ENCODE results near the gene CUBN.

Gene CUBN

DNA sequence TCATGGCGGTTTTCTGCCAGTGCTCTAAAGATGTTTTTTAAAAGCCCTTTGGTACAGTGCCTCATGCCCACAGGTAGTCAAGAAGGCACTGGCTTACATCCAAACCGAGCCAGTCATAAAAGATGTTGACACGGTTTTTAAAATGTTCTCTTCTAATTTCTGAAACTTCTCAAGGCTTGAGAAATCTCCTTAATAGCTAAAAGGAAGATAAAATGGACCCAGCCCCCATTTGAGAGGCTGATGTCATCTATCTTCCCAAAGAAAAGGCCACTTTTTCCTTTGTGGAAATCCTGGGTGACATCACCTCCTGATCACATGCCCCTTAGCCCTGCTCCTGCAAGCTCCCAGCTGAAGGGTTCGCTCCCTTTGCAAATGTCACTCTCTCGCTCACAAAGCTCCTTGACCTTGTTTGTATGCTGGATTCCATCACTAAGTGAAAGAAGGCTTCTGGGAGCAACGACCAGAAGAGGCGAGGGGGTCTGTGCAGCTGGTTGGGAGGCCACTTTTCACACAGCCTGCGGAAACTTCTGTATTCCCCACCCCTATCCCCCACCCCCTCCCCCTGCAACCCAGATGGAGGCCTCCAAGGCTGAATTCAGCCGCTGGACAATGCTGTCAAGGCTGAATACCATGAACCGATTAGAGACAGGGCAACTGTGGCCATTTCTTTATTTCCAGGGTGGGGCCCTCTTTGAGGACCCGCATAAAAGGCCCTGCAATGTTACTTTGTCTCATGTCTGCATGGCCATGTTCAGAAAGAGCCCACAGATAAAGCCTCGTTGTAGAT, 122.8 kb downstream of the CUBN start:
- DNase-seq = no peak

DNA sequence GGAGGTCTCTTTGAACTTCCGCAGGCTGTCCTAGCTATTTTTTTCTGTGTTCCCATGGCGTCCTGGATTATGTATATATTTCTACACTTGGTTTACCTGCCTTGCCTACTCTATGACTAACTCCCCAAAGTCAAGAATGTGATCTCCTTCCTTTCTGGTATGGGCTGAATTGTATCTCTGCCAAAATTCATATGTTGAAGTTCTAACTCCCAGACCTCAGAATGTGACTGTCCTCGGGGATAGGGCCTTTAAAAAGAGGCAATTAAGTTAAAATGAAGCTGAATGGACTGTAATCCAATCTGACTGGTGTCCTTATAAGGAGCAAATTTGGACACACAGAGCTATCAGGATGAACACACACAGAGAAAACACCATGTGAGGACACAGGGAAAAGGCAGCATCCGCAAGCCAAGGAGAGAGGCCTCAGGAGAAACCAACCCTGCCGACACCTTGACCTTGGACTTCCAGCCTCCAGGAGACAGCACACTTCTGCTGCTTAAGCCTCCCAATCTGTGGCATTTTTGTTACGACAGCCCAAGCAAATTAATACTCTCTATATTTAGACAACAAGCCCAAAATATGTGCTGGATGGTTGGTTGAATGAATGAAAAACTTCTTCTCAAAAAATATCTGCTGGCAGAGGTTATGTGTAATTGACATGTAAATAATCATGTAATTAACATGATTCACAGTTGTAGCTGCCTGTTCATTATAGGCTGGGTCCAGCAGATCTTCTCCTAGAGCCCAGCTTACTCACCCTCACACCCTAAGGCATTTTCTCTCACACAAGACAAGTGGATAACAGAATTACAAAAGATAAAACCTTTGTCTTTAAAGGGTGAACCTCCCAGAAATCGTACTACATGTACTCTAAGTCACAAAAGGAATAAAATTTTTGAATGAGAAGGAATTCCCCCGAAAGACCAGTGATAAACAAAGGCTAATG, 123.7 kb downstream of the CUBN start:
- DNase-seq = no peak

DNA sequence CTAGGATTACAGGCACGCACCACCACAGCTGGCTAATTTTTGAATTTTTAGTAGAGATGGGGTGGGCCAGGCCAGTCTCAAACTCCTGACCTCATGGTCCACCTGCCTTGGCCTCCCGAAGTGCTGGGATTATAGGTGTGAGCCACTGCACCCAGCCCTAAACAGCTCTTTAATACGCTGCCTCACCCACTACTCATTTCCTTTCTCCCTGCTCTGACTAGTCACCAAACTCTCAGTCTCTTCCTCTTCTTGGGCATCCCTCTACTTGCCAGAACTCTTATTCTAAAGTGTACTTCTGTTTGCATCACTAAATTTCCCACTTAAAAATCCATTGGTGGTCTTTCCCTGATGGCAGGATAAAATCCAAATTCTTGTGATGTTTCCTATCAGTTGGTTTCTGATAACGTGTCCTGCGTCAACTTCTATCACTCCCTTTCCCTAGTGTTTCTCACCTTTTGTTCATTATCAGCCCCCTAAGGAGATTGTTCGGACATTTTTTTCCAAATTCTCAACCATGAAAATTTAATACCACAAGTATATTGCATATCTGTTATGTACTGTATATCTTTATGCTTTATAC, 124.7 kb downstream of the CUBN start:
- no peak for DNase-seq

DNA sequence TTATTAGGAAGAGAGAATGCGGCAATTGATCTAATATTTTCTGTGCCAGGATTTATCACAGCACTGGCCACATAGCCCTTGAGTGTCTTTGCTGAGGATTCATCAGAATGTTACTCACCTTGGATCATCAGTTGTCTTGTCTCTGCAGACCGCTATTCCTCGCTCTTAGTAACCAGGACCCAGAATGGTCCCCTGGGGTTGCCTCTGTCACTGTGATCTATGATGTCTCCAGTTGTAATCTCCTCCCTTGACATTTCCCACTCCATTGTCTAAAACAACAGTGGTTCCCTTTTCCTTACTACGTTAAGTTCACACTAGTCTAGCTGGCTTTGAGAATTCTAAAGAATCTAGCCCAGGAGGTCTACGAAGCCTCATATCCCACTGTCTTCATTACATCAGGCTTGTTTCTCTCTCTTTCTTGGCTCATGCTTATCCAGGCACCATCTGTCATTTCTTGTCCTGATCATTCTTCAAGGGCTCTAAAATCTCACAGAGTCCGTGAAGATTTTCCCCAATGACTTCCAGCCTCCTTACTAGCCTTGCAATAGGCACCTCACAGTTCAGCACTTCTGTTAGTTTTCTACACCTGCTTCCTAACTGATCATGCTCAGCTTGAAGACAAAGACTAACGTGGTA, 125.8 kb downstream of the CUBN start:
- DNase-seq = no peak

DNA sequence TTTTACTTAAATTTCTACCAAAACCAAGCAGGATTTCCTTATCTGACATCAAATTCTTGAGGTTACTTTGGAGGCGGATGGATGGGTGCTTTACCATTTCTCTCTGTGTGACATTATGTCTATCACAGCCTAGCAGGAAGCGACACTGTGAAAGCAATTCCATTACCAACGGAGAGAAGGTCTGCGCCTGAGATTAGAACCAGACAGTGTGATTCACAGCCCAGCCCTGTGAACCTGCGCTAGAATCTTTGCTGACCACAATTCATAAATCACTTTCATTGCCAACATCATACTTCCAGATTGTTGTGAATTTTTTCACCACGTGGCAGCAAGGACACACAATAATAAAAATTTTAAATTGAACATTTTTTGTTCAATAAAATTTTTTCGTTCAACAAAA, 126.5 kb downstream of the CUBN start:
- DNase-seq = no peak

DNA sequence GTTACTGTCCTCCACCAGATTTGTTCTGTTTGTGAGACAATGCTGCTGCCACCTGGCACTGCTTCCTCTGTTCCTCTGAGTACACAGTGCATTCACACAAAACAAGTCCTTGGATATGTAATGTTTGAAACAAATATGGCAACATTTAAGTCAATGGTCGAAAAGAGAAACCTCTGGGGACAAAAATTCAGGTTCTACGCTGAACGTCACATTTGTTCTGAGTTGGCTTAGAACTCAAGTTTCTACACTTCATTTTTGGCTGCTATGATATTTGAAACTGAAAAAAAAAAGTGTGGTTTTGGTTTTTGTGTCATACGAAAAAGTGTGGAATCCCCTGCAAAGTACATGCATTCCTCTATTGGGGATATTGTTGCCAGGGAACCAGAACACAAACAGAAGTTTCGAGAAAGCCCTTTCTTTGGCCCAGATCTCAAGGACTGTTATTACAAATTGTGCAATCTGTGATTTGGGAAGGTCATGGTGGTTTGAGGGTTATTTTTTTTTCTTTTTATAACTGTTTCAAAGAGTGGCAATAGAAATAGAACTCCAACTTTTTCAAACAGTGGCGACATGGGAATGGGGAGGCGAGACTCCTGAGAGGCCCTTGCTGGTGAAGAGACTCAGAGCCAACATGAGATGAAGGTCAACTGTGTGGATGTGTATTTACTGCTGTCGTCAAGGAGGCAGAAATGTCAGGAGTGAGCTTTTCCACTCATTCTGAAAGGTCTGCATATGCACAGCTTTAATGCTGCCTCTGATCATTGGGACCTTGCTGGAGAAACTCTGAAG, 127.5 kb downstream of the CUBN start:
- no peak for DNase-seq

DNA sequence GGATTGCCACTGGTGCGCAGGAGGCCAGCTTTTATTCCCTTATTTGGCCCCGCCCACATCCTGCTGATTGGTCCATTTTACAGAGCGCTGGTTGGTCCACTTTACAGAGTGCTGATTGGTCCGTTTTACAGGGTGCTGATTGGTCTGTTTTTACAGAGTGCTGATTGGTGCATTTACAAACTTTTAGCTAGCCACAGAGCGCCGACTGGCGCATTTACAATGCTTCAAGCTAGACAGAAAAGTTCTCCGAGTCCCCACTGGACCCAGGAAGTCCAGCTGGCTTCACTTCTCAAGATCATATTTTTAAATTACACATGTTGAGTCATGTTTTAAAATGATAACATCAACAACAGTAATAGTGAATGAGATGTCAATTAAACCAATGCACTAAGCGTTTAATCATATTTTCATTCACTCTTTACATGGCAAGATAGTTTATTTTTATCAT, 128.3 kb downstream of the CUBN start:
- no peak for DNase-seq

DNA sequence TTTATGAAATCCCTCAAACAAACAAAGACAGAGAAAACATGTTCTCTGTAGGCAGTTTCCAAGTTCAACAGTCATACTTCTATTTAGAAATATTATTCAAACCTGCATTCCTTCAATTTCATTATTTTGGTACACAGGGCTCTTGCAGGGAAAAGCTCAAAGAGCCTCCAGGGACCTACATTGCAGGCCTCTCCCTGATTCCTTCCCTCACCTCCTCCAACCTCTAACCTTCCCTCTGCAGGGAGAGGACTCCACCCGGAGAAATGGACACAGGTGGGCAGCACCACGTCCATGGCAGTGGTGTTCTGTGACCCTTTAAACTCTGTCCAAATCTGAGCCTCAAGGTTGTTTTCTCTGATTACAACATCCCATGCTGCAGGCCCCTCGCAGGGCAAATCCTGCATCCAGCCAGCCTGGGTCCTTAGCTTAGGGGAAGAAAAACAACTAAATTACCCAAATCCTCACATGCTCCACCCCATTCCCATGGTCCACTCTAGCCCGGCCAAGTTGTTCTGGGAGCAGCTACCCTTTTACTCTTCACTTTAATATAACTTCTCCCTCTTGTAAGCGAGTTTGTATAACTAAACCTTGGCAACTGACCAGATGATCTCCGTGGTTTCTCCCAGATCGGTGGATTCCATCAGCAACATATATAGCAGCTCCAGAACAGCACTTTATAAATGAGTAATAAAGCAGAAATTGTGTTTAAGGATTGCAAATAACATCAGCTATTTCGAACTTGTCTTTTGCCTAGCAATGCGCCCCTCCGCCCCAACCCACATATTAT, 129.8 kb downstream of the CUBN start:
- no peak for DNase-seq

DNA sequence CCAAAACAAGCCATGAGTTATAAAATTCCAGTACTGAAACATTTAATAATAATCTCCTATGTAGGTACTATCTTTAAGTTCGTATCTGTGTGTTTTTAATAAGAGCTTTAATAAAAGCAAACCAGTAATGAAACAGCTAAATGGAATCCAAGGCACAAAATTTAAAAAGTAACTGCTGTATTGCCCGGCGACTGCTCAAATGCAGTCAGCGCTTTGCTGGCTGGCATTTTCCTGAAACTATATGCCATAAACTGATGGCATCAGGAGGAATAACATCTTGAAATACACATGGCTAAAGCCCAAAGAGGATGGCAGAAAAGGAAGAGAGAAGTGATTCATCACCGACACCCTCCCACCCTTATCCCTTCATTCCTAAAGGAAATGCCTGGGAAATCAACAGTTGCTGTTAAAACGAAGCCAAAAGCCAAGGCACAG, 133.1 kb downstream of the CUBN start:
- no peak for DNase-seq

DNA sequence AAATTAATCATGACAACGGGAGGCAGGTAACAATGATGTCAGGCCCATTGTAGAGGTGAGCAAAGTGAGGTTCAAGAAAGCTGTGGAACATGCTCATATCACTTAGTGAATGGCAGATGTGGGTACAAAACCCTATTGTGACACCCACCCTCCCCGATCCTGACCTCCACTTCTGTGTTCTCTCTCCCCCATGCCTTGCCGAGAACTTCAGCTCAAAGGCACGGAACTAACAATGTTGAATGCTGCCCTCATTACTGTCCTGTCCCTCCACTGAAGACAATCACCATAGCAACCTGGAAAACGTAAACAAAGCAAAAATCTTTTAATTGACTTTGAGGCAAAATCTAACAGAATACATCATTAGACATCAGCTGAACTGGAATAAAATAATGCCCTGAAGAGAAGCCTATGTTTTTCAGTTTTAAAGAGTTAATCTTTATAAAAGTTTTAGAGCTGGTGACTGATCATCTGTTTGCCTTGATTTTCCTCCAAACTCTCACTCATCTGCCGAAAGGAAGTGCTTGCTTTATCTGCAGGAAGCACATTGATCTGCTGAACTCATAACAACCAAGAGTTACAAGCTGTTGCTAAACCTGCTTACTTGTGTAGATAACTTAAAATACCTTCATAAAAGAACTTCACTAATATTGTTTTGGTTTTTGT, 133.6 kb downstream of the CUBN start:
- DNase-seq = no peak

DNA sequence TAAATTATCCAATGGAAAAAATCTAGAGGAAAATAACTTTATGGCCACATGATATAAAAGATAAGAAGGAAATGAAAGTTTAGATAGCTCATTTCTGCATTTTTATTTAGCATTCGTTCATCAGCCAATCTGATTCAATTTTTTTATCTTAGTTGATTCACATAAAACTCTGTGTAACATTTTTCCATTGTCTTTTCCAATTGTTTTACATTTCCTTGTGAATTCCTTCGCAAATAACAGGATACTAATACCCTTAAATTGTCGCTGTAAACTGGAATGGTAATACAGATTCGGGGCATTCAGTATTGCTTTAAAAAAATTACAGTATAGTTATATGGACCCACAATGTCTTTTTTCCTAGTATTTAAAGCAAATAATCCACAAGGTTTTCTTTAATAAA, 136.4 kb downstream of the CUBN start:
- no peak for DNase-seq

DNA sequence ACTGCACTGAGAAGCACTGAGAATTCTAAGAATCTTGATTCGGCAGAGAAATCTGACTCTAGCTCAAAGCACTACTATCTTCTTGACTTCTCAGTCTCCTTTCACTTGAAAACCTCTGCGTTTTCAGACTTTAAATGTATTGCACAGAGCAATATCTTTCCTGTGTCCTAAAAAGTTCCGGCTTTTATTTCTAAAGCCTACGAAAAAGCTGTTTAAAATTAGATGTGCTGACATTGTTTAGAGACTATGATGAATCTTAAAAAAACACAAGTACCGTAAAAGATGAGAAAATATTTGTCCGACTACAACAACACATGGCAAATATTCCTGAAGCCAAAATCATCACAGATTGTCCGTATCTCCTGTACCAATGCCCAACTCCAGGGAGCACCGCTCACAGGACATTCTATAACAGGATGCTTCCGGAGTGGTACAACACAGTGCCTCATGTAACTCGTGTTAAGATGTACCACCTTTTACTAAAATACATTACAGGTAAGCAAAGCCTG, 136.9 kb downstream of the CUBN start:
- no peak for DNase-seq

DNA sequence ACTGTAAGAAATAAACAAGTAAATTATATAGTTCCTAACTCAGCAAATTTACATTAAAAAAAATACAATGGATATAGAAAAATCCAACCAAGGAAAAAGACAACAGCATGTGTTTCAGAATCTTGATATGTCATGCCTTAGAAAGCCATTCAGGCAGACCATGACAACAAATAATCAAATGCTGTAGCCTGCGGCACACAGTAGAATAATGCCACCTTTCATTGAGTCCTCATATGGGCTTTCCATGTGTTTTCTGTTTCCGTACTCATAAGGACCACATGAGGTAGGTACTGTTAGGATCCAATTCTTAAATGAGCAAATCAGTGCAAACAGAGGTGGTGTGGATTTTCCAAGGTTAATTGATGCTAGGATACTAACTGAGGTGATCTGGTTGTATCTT, 138.6 kb downstream of the CUBN start:
- no peak for DNase-seq

DNA sequence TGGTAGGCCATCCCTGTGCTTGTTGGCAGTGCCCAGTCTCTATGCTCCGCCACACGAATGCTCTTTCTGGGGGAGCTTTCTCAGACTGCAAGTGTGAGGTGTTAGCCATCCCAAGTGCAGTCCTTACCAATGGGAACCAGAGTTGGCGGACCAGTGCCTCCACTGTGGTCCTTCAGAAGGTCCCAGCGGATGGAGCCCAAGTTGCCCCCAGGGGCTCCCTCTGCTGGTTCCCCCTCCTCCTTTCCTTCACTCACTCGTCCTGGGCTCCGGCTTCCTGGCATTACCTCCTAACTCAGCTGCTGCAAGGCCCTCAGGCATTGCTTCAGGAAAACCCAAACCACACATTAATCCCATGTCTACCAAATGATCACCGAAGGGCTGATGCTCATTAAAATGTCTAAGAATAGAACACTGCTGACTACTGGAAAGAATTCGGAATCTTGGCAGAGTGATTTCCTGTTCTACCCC, 139.8 kb downstream of the CUBN start:
- no peak for DNase-seq

DNA sequence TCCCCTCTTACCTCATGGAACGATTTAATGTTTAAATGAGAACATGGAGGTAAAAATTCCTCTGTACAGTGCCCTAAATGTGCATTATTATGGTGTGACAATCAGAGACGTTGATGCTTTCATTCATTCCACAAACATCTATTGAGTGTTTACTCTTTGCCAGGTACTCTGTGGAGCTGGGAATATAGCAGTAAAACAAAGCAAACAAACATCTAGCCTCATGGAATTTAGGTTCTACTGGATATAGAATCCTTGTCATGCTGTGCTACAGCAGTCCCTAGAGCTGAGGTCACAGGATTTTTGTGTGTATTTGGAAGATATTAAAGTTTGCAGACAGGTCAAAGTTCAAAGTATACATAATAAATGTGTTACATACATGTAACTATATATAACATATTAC, 140.7 kb downstream of the CUBN start:
- DNase-seq = no peak

DNA sequence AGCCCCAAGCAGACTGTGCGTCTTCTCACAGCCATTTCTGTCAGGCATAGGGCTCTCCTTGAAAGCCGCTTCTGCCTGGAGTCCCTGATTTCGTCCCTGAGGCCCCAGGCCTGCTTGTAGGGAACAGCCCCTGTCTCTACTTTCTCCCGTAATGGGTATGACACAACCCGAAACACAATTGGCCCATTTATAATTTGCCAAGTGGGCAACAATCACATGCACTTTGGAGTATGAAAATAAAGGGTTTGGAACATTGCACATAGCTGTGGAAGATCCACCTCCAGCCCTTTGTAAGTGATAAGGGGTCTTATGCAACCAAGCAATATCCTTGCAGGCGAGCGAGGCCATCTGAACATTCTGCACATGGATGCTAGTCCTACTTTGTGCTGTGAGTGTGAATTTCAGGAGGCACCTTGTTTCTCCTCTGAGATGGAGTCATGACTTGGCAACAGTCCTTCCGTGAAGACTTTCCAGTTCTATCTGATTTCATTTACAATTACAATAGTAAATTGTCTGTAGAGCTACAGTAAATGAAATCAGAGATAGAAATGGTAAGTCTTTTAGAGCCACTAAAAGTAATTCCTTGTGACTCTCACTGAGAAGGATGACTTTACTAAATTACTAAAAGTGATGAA, 141.5 kb downstream of the CUBN start:
- DNase-seq = no peak

DNA sequence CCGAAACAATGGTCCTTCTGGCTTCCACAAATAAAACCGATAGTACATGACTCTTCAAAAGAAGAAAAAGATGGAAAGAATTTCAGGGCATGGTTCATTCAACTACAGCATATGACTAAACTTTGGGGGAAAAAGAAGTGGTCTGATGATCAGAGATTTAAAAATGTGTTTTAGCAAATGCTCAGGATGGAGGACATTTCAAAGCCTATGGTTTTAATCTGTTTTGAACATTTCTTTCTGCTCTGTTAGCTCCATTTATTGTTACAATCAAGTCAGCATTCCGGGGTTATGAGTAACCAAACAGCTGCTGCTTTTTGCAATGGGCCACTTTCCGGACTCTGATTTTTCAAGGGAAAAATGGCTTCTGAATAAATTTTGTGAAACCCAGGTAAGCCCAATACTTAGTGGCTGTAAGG, 142.4 kb downstream of the CUBN start:
- no peak for DNase-seq

DNA sequence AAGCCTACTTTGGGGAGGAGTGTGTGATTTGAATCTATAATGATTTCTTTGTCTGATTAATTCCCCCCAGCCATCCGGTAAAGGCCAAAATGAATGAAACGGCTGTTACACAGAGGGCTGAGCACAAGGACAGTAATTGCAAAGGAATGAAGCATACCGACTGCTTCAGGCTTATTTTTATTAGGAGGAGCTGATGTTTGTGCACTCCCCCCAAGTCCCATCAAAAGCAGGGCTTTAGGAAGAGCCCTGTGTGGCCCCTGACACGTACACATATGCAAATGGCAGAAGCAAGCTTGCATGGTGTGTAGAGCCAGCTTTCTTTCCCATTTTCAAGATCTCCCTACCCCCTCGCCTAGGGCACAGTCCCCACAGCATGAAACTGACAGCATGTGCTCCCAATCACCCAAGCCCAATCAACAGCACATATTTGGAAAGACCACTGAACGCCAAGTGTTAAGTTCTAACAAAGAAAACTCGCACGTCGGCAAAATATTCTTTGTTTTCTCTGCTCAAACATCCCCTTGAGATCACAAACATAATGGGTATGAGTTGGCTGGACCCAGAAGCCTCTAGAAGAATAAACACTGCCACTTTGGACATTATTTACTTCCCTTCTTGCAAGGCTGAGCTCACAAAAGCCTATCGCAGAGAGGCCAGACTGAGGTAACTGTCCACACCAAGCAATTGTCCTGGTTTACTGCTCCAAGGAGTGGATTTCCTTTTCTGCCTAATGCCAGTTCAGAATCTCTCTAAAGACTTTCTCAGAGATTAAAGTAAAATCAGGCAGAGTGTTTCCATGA, 143.0 kb downstream of the CUBN start:
- DNase-seq = no peak

DNA sequence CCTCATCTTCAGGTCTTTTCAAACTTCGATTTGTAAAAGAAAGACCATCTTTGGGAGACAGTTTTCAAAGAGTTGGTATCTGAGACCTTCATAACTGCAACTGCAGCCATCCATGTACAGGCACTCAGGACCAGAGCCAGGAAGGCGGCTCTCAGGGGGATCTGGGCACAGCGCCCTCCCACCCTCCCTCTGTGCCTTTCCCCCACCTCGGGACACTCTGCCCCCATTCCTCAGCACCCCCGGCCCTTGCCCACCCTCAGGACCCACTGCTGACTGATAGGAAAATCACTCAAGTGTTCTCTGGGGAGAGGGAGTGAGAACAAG, 143.6 kb downstream of the CUBN start:
- DNase-seq = no peak
